Measurements from ENCODE around the gene SIGLEC10.

The SIGLEC10 gene

GRCh38 chr19:51365211-51365964, 52.1 kb downstream of the SIGLEC10 start:
- no peak for DNase-seq

- DNase-seq, result no peak
These were observed 53.0 kb downstream of the SIGLEC10 start for GRCh38 chr19:51364200-51365106.

GRCh38 chr19:51361239-51361638, 56.2 kb downstream of the SIGLEC10 start:
- DNase-seq, result no peak
